Smooth muscle cell (in vitro differentiated cells): ENCODE results near the gene TBCE. TPM values are rescaled to one million over a fixed set of nuclear protein-coding genes. Genes with fewer than 3 reads are reported as not detected.
"Not testable (repeated sequence)": the region's sequence is repeated elsewhere in the genome, so short reads cannot be mapped to it uniquely, and the experiment has no call there.

Experiments
- DNase-seq: peaks from one replicate; lab custom pipeline; 2025; ENCODE audit not compliant: unreplicated experiment; lab: John Stamatoyannopoulos, UW
- H2AFZ ChIP-seq: fragments of 200-600 bp; sonication (generic); 2 replicates; pipeline ENCODE4 v1.6.0; 2016; ENCODE audit warnings: antibody characterized with exemption, low read depth, mild to moderate bottlenecking
- H3F3A ChIP-seq: fragments of 200-600 bp; sonication (generic); 2 replicates; pipeline ENCODE4 v1.6.0; 2017; ENCODE audit warnings: antibody characterized with exemption, low read depth
- H3K27ac ChIP-seq: fragments of 200-600 bp; sonication (generic); 2 replicates; pipeline ENCODE4 v1.5.1; 2016; ENCODE audit warnings: low read depth, mild to moderate bottlenecking
- H3K27me3 ChIP-seq: fragments of 200-600 bp; sonication (generic); 2 replicates; pipeline ENCODE4 v1.6.1; 2016; ENCODE audit warnings: low read depth, mild to moderate bottlenecking
- H3K36me3 ChIP-seq: fragments of 200-600 bp; sonication (generic); 2 replicates; pipeline ENCODE4 v1.5.1; 2016; ENCODE audit warnings: low read depth
- H3K4me1 ChIP-seq: fragments of 200-600 bp; sonication (generic); 2 replicates; pipeline ENCODE4 v1.5.1; 2016; ENCODE audit warnings: low read depth
- H3K4me2 ChIP-seq: fragments of 200-600 bp; sonication (generic); 2 replicates; pipeline ENCODE4 v1.6.0; 2016; ENCODE audit warnings: mild to moderate bottlenecking
- H3K4me3 ChIP-seq: fragments of 200-600 bp; sonication (generic); 2 replicates; pipeline ENCODE4 v1.5.1; 2016; ENCODE audit warnings: mild to moderate bottlenecking
- H3K79me2 ChIP-seq: fragments of 200-600 bp; sonication (generic); 2 replicates; pipeline ENCODE4 v1.6.0; 2016; ENCODE audit warnings: low read depth, mild to moderate bottlenecking
- H3K9ac ChIP-seq: fragments of 200-600 bp; sonication (generic); 2 replicates; pipeline ENCODE4 v1.6.0; 2016; ENCODE audit warnings: low read depth
- H3K9me3 ChIP-seq: fragments of 200-600 bp; sonication (generic); replicated peaks from 2 replicates; pipeline ENCODE4 v1.5.1; 2016; ENCODE audit warnings: low read depth
- H4K20me1 ChIP-seq: fragments of 200-600 bp; sonication (generic); 2 replicates; pipeline ENCODE4 v1.6.0; 2016; ENCODE audit warnings: low read depth
- WGBS: methylation state at CpG from one replicate; pipeline ENCODE4 v1.1.7; 2016; ENCODE audit warnings: low lambda C conversion rate; 5-methylcytosine and 5-hydroxymethylcytosine counted together
- polyA plus RNA-seq: library from polyadenylated mRNA; unstranded; fragments of >200 nt; fragmentation: Nextera tagmentation; extraction: Ambion mirVana; gene quantifications from 2 replicates; pipeline ENCODE4 v1.2.1, GENCODE V29; 2016
- total RNA-seq: library from RNA; depleted of rRNA; stranded (reverse); fragments of >200 nt; gene quantifications from 2 replicates; pipeline ENCODE4 v1.2.3, GENCODE V29; 2014
- TF ChIP-seq, protein P1 (sequence below): fragments of 200-600 bp; sonication (generic); IDR thresholded peaks from 2 replicates; pipeline ENCODE4 v1.5.1; 2017; ENCODE audit warnings: borderline replicate concordance, mild to moderate bottlenecking, antibody characterized with exemption; ENCODE audit not compliant: insufficient read depth, poor library complexity, severe bottlenecking

Gene TBCE
- total and polyA plus RNA-seq, 2 experiments from 2014 or later = 24.0 to 28.4 TPM

GRCh38 chr1:235357485-235358373 lies 9.5 kb upstream of the TBCE start:
- H4K20me1 ChIP-seq = no peaks in the 10 kb centered on the region
- no peaks in the 10 kb centered on the region for H3K9me3 ChIP-seq
- no peak overlapping the region for H3K9ac ChIP-seq
- H3K27ac ChIP-seq = no peak overlapping the region
- no peaks in the 10 kb centered on the region for H3K79me2 ChIP-seq
- WGBS = 78% methylated on average over 11 of the region's 11 CpGs
- TF ChIP-seq, protein P1, sequence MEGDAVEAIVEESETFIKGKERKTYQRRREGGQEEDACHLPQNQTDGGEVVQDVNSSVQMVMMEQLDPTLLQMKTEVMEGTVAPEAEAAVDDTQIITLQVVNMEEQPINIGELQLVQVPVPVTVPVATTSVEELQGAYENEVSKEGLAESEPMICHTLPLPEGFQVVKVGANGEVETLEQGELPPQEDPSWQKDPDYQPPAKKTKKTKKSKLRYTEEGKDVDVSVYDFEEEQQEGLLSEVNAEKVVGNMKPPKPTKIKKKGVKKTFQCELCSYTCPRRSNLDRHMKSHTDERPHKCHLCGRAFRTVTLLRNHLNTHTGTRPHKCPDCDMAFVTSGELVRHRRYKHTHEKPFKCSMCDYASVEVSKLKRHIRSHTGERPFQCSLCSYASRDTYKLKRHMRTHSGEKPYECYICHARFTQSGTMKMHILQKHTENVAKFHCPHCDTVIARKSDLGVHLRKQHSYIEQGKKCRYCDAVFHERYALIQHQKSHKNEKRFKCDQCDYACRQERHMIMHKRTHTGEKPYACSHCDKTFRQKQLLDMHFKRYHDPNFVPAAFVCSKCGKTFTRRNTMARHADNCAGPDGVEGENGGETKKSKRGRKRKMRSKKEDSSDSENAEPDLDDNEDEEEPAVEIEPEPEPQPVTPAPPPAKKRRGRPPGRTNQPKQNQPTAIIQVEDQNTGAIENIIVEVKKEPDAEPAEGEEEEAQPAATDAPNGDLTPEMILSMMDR = no peak
- no peak overlapping the region for H2AFZ ChIP-seq
- H3K4me3 ChIP-seq = no peak overlapping the region
- H3K4me1 ChIP-seq = no peaks in the 10 kb centered on the region
- DNase-seq = no peak
- no peaks in the 10 kb centered on the region for H3K36me3 ChIP-seq
- no peak overlapping the region for H3K4me2 ChIP-seq
- no peaks in the 10 kb centered on the region for H3F3A ChIP-seq
- no peaks in the 10 kb centered on the region for H3K27me3 ChIP-seq

- Histone ChIP-seq H3K36me3 (no peaks in the 10 kb centered on the region), H4K20me1 (no peaks in the 10 kb centered on the region), H3K4me1 (no peaks in the 10 kb centered on the region), H2AFZ (no peak overlapping the region), H3K9me3 (no peaks in the 10 kb centered on the region), H3K27me3 (no peaks in the 10 kb centered on the region), H3K4me3 (no peak overlapping the region), H3K9ac (no peak overlapping the region), H3F3A (no peaks in the 10 kb centered on the region), H3K79me2 (no peaks in the 10 kb centered on the region), H3K27ac (no peak overlapping the region), H3K4me2 (no peak overlapping the region)
- no peak for DNase-seq
- TF ChIP-seq, protein P1 = no peak
- WGBS = 90% methylated on average over 3 of the region's 3 CpGs
Observed at GRCh38 chr1:235358899-235359298, 8.3 kb upstream of the TBCE start.

DNA sequence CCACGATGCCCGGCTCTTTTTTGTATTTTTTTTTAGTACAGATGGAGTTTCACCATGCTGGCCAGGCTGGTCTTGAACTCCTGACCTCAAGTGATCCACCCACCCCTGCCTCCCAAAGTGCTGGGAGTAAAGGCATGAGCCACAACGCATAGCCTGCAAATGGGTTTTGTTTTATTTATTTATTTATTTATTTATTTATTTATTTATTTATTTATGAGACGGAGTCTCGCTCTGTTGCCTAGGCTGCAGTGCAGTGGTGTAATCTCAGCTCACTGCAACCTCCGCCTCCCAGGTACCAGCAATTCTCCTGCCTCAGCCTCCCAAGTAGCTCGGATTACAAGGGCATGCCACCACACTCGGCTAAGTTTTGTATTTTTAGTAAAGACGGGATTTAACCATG lies 3.0 kb upstream of the TBCE start:
- H3K36me3 ChIP-seq, H3K9ac ChIP-seq, H3K4me3 ChIP-seq, H3K4me1 ChIP-seq, DNase-seq, H3K9me3 ChIP-seq, H3K27ac ChIP-seq, H4K20me1 ChIP-seq, H3F3A ChIP-seq, H3K4me2 ChIP-seq, H2AFZ ChIP-seq, H3K27me3 ChIP-seq: not testable (repeated sequence)
- peaks cover 15% of the 10 kb centered on the region for H3K79me2 ChIP-seq
- WGBS = 96% methylated on average over 9 of the region's 9 CpGs

DNA sequence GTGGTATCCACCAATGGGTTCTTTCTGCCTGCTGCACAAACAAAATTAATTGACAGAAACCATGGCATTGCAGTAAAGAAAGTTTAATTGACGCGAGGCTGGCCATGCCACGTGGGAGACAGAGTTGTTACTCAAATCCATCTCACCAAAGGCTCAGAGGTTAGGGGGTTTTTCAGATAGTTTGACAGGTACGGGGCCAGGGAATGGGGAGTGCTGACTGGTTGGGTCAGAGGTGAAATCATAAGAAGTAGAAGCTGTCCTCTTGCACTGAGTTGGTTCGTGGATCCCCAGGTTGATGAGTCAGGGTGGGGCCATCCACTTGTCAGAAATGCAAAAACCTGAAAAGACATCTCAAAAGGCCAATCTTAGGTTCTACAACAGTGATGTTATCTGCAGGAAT lies 941 bp upstream of the TBCE start:
- peaks cover 3% of the 10 kb centered on the region for H3K4me1 ChIP-seq
- peaks cover 3% of the 10 kb centered on the region for H4K20me1 ChIP-seq
- H3K27me3 ChIP-seq = no peaks in the 10 kb centered on the region
- WGBS = 86% methylated on average over 5 of the region's 5 CpGs
- H3K9ac ChIP-seq = no peak overlapping the region
- H2AFZ ChIP-seq = peak overlapping the region; percentile 46
- TF ChIP-seq, protein P1 = no peak
- peaks cover 36% of the 10 kb centered on the region for H3K79me2 ChIP-seq
- peak overlapping the region; percentile 91 for H3K4me2 ChIP-seq
- H3K4me3 ChIP-seq = no peak overlapping the region
- no peak for DNase-seq
- H3K27ac ChIP-seq = peak overlapping the region; percentile 82
- H3F3A ChIP-seq = no peaks in the 10 kb centered on the region
- H3K36me3 ChIP-seq = no peaks in the 10 kb centered on the region
- no peaks in the 10 kb centered on the region for H3K9me3 ChIP-seq
